ENCODE results near the gene KRT12. TPM values are rescaled to one million over a fixed set of nuclear protein-coding genes. Genes with fewer than 3 reads are reported as not detected.

The KRT12 gene
- total and polyA plus RNA-seq, 9 of the 15 experiments (the other 6 are each of a cell fraction or from before 2014, with no cell fraction given): 0.18 to 7.0 (median 2.2) TPM

DNA sequence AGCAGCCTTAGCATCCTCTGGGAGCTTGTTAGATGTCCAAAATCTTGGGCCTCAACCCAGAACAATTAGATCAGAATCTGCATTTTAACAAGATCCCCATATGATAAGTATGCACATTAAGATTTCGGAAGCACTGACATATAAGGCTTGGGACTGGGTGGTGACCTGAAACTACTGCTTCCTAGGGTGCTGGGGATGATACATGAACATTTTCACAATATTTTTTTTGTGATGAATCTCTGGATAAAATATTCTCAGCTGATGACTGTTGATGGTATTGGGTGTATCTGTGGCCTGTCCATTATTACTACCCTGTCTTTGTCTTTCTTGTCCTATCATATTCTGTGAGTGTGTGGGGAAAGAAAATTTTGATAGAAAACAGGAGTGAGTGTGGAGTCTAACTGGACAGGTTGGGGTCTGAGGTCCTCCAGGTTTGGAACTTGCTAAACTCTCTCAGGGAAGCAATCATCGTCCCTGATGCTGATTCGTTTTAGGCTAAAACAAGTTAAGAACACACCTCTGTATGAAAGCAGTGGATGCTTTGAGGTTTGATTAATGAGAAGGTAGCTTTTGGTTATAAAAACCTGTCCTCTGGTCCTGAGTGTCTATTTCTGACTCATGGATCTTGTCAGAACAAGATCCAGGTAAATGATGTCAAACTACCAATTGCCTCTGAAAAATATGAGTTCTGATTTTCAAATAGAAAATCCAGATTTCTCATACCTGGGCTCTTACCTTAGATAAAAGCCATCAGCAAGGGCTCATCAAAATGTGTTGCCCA lies 47.2 kb upstream of the KRT12 start (continued):
- TF ChIP-seq, protein P1, sequence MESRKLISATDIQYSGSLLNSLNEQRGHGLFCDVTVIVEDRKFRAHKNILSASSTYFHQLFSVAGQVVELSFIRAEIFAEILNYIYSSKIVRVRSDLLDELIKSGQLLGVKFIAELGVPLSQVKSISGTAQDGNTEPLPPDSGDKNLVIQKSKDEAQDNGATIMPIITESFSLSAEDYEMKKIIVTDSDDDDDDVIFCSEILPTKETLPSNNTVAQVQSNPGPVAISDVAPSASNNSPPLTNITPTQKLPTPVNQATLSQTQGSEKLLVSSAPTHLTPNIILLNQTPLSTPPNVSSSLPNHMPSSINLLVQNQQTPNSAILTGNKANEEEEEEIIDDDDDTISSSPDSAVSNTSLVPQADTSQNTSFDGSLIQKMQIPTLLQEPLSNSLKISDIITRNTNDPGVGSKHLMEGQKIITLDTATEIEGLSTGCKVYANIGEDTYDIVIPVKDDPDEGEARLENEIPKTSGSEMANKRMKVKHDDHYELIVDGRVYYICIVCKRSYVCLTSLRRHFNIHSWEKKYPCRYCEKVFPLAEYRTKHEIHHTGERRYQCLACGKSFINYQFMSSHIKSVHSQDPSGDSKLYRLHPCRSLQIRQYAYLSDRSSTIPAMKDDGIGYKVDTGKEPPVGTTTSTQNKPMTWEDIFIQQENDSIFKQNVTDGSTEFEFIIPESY (CRISPR knock-in tag; IDR thresholded peaks at IDR 0.05): no peak

DNA sequence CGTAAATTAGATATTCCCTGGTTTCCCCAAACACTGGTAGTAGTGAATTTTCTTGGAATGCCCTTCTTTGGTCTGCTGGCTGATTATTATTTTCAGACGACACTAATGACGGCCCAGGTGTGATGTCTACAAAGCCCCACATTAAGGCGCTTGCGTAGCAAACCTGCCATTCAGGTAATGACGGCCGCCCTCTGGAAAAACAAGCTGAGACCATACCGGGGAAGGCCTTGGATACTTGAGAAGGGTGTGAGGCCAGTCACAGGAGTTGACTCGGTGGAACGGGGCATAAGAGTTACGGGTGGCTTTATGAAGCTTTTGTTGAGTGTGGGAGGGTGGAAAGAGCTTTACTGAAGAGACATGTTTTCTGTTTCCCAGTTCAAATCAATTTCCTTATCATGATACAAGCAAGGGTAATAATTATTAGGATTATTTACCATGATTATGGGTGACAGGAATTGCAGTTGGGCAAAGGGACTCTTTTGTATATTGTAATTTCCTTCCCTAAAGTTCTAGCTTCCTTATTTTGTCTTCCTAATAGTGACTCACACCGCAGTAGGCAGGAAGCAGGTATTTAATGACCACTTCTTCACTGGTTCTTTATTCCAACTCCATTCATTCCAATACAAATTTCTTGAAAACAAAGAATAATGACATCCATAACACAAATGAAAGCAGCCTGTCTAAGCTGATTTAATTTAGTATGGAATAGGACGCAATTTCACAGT lies 45.6 kb upstream of the KRT12 start:
- no peaks in the 10 kb centered on the region for H3K4me1 ChIP-seq (replicated peaks in 1 of 2; ENCODE audit: control insufficient read depth in 2 of 2, insufficient read depth in 2 of 2, low read length in 2 of 2)
- no peak overlapping the region for H3K4me3 ChIP-seq
- H3K27ac ChIP-seq (ENCODE audit: extremely low read depth, low read depth, low read length): no peak overlapping the region
- no peak for TF ChIP-seq RHOXF2B (CRISPR knock-in tag; conservative IDR thresholded peaks at IDR 0.05)
- no peak for TF ChIP-seq NR3C1 (CRISPR knock-in tag; IDR thresholded peaks at IDR 0.05)
- no peak for TF ChIP-seq OTX1 (CRISPR knock-in tag; IDR thresholded peaks at IDR 0.05)
- TF ChIP-seq NCOR1 (IDR thresholded peaks at IDR 0.05): no peak
- TF ChIP-seq, protein P2, sequence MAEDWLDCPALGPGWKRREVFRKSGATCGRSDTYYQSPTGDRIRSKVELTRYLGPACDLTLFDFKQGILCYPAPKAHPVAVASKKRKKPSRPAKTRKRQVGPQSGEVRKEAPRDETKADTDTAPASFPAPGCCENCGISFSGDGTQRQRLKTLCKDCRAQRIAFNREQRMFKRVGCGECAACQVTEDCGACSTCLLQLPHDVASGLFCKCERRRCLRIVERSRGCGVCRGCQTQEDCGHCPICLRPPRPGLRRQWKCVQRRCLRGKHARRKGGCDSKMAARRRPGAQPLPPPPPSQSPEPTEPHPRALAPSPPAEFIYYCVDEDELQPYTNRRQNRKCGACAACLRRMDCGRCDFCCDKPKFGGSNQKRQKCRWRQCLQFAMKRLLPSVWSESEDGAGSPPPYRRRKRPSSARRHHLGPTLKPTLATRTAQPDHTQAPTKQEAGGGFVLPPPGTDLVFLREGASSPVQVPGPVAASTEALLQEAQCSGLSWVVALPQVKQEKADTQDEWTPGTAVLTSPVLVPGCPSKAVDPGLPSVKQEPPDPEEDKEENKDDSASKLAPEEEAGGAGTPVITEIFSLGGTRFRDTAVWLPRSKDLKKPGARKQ (CRISPR knock-in tag; IDR thresholded peaks at IDR 0.05): no peak
- no peak for TF ChIP-seq ELF2 (CRISPR knock-in tag; IDR thresholded peaks at IDR 0.05)
- TF ChIP-seq NR2F6 (CRISPR knock-in tag; IDR thresholded peaks at IDR 0.05): no peak
- TF ChIP-seq TFAM (CRISPR knock-in tag; conservative IDR thresholded peaks at IDR 0.05): no peak
- no peak for TF ChIP-seq RBFOX2 (IDR thresholded peaks at IDR 0.05; ENCODE audit: low read depth, low read length)
- TF ChIP-seq PCBP2 (IDR thresholded peaks at IDR 0.05; ENCODE audit: low read depth, low read length, poor library complexity, severe bottlenecking): no peak
- TF ChIP-seq, protein P3, sequence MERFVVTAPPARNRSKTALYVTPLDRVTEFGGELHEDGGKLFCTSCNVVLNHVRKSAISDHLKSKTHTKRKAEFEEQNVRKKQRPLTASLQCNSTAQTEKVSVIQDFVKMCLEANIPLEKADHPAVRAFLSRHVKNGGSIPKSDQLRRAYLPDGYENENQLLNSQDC (CRISPR knock-in tag; IDR thresholded peaks at IDR 0.05): no peak
- no TSS peak for BruUV-seq (replicated peaks)
- H3K9ac ChIP-seq (ENCODE audit: insufficient read depth in 1 of 2, low read depth in 2 of 2, low read length in 2 of 2): no peak overlapping the region
- ATAC-seq (no peak), FAIRE-seq (no peak), DNase-seq (ENCODE audit: extremely low read depth in 1 of 4, low spot score in 3 of 4) (no peak)
- no peaks in the 10 kb centered on the region for H3K36me3 ChIP-seq (ENCODE audit: control insufficient read depth, insufficient read depth, low read length)
- no peak overlapping the region for H3K4me2 ChIP-seq (ENCODE audit: insufficient read depth, low read length)
- H4K20me1 ChIP-seq (replicated peaks; ENCODE audit: control insufficient read depth, insufficient read depth, low read length): no peaks in the 10 kb centered on the region
- no peaks in the 10 kb centered on the region for H3K9me3 ChIP-seq (replicated peaks; ENCODE audit: control insufficient read depth, insufficient read depth, low read depth, low read length)
- H3K79me2 ChIP-seq (ENCODE audit: control insufficient read depth, insufficient read depth, low read length): no peaks in the 10 kb centered on the region
- intact Hi-C loops (cut with micrococcal nuclease) (no loop called here), in situ Hi-C loops (cut with MboI) (no loop called here)
- peaks cover 18 to 24% of the 10 kb centered on the region in 2 experiments for H3K27me3 ChIP-seq (ENCODE audit: control insufficient read depth in 2 of 2, insufficient read depth in 2 of 2, low read length in 2 of 2)
- POLR2A ChIA-PET: interaction anchor here (0.8 to 1.6 kb wide), 3 partner anchors 9 to 87 kb away, joined by 3 to 4 read pairs (median 4); no protein-coding TSS in a partner anchor
- no peaks in the 10 kb centered on the region for H3K9me1 ChIP-seq (ENCODE audit: control insufficient read depth, insufficient read depth, low read length)
- 3% methylated on average over 13 of the region's 13 CpGs for WGBS (ENCODE audit: insufficient coverage, low coverage, missing lambda C conversion rate)
- H2AFZ ChIP-seq (ENCODE audit: low read depth, low read length): no peak overlapping the region
- CTCF ChIA-PET (ENCODE audit: low intra/inter-chr PET ratio): no interaction called here
